Stimulated activated naive CD4-positive, alpha-beta T cell (primary cell): Measurements from ENCODE around the gene ZFP57.
"Not testable (repeated sequence)": the region's sequence is repeated elsewhere in the genome, so short reads cannot be mapped to it uniquely, and the experiment has no call there.

Experiments used
- DNase-seq, 6 experiments: peaks; one replicate each; lab custom pipeline; 2025; lab: John Stamatoyannopoulos, UW

Gene ZFP57

DNA sequence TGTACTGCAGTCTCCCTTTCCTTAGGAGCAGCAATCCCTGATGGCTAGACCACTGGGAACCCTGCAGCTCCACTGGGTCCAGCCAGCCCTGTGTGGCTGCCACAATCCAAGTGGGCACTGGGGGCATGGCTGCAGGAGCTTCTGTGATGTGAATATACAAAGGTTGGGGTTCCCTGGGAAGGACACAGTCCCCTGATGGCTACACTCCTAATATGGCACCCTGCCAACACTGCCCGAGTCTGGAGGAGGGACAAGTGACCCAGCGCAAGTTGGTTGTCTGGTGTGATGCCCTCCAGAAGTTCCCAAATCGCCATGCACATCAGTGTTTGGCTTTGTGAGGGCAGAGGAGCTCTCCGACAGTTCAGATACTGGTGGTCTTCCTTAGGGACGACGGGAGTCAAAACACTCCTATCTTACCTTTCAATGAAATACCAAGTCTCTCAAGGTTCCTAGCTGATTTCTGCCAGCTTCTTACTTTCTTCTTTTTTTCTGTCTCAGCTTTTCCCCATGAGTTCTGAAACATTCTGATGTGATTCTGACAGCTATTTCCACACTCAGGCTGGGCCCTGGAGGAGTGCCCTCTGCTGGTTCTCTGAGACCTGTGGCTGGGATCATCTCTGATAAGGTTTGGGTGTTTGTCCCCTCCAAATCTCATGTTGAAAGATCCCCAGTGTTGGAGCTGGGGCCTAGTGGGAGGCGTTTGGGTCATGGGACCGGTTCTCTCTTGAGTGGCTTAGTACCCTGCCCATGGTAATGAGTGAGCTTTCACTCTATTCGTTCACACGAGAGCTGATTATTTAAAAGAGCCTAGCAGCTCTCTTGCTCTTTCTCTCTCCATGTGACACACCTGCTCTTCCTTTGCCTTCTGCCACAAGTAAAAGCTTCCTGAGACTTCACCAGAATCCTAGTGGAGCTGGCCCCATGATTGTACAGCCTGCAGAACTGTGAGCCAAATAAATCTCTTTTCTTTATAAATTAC, 15.5 kb upstream of the ZFP57 start:
- no peak for DNase-seq

DNA sequence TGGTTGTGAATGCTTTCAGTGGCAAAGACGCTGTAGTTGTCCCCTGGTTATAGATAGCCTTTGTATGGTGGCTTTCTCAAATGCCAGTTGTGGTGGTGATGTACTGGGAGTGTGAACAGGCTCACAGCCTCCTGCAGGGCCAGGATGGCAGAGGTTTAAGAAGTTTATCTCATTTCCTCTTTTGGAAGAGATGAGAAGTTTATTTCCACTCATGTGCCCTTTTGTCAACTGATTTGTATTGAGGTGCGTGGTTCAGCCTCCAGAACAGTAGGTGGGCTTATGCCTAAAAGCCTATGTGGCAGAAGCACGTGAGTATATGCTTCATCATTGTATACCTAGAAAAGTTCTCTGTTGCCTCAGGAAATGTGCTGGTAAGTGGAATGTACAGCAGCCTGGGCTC, 13.7 kb upstream of the ZFP57 start:
- no peak for DNase-seq

DNA sequence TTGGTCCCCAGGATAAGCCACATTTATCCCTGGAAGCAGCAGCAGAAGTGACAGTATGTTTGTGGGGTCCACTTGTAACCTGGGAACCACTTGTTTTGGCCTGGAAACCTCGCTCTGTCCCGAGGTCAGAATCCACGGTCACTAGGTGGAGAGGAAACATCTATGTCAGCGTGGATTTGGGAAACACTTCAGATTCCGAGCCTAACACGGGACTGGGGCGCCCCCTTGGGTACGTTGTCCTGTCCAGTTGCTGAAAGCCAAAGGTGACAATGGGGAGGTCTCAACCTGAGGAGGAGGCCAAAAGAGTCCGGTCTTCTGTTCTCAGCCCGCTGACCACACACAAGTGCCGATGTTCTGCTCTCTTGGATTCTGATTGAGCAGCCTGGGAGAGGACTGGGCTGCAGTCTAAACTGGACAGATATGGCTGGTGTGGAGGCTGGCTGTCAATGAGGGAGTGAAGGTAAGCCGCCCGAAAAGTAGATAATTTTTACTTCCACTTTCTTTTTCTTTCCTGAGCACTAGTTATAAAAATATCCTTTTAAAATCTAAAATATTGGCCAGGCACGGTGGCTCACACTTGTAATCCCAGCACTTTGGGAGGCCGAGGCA, 4.9 kb upstream of the ZFP57 start:
- DNase-seq: no peak

DNA sequence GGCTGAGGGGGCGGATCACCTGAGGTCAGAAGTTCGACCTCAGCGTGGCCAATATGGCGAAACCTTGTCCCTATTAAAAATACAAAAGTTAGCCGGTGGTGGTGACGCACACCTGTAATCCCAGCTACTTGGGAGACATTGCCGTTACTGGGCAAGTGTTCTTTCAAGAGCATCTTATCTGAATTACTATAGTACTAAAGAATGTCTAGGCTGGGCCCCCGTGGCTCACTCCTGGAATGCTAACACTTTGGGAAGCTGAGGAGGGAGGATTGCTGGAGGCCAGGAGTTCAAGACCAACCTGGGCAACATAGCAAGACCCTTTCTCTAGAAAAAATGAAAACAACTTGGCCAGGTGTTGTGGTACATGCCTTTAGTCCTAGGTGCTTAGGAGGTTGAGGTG, 859 bp upstream of the ZFP57 start:
- no peak for DNase-seq

DNA sequence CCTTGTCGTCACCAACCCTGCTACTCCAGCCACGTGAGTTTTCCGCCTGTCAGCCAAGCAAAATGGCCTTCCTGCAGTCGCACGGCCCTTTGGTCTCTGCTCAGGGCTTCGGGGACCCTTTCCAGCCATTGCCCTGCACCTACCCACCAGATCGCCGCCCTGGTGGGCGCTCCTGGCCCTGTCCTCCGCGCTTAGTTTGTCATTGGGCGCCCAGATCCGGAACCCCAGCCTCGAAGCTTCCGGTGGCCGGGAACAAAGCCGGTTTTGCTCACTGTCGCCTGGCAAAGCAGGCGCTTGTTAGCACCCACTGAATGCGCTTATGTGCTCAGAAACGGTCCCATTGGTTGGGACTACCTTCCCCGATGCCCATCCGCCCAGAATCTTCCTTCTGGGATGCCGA, 536 bp downstream of the ZFP57 start:
- no peak for DNase-seq

DNA sequence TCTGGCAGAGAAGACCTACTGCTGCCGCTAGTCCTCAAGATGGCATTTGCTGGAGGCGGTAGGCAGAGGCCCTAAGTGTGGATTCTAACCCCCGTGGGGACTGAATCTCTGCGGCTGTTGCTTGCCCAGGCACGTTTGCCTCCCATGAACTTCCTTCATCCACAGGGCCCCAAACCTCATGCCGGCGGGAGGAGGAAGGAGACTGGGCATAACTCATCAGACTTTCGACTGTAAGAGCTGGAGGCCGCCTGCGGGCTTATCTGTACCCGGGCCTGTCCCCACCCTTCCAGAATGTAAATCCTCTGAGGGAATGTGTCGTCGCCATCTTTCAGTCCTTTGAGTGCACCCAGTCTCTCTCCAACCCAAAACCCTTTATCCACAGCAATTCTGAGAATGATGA, 990 bp downstream of the ZFP57 start:
- no peak for DNase-seq

DNA sequence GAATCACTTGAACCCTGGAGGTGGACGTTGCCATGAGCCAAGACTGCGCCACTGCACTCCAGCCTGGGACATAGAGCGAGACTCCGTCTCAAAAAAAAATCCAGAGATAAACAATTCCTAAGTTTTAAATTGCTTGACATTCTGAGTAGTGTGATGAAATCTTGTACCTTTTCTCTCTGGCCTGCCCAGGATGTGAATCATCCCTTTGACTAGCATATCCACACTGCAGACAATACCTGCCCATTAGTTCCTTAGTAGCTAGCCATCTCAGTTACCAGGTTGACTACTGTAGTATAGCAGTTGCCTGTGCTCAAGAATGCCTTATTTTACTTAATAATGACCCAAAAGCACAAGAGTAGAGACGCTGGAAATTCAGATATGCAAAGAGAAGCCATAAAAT, 2.8 kb downstream of the ZFP57 start:
- DNase-seq: no peak

DNA sequence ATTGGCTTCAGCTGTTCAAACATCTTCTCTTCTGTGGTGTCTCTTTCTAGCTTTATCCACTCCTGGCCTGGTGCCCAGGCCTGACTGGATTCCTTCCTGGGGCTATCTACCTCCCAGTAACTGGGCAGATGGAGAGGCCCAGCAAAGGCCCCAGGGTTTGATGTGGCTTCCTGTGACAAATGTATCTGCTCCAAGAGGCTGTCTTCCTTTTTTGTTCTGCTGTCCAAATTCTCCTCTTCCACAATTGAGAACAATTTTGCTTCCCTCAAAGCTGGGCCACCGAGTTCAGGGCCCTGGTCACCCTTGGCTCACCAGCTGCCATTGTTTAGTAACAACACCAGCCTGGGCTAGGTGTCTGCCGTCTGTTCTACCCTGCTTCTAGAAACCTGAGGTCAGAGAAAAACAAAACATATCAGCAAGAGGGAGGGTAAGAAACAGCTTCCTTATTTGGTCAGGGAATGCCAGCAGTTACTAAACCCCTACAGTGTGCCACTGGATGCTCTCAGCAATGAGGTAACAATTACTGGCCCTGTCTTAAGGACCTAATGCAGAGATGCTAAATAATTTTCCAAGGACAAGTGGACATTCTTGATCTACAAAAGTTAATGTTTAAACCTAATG, 3.9 kb downstream of the ZFP57 start:
- no peak for DNase-seq

DNA sequence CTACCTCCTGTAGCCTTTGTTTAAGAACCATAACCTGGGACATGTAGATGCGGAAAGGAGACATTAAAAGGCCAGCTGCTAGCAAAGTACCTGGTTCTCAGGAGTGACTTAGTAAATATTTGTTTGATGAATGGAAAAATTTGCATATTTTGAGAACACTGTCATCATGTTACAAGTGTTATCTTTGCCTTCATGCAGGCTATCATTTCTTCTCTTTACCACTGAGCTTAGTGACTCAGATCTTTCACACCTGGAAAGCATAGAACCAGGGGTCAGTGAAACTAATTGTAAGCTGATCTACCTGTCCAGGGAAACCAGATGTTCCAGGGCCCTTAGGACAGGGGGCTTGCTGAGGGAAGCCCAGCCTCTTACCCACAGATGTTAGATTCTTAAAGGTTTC, 5.4 kb downstream of the ZFP57 start:
- no peak for DNase-seq

DNA sequence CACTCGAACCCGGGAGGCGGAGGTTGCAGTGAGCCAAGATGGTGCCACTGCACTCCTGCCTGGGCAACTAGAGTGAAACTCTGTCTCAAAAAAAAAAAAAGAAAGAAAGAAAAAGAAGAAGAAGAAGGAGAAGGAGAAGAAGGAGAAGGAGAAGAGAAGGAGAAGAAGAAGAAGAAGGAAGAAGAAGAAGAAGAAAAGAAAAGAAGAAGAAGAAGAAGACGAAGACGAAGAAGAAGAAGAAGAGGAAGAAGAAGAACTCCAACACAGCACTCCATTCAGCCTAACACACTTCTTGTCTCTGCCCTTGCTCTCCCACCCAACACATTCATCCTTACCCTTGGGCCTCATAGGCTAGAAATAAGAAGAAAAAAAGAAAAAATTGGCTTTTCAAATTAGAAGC, 6.9 kb downstream of the ZFP57 start:
- no peak for DNase-seq

DNA sequence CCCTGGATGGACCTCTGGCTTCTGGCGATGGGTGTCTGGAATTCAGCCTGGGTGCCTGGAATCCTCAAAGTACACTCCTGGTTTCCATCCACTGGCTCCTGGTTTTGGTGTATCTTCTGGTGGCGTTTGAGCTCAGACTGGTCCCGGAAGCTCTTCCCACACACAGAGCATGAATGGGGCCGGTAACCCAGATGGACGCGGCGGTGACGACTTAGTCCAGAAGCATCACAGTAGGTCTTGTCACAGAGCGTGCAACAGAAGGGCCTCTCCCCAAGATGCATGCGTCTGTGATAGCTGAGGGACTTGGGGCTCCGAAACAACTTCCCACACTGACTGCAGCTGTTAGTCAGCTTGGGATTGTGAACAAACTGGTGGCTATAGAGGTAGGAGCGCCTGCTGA, 7.8 kb downstream of the ZFP57 start:
- DNase-seq: no peak

DNA sequence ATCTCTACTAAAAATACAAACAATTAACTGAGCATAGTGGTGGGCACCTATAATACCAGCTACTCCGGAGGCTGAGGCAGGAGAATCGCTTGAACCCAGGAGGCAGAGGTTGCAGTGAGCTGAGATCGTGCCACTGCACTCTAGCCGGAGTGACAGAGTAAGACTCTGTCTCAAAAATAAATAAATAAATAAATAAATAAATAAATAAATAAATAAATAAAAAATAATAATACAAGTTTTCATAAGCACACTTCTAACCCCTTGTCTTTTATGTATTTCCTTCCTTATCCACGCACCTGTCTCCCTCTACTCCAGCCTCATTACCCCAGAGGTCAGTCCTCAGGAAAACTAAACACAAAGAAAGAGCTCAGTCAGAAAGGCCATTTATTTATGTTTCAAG, 8.8 kb downstream of the ZFP57 start:
- DNase-seq: not testable (repeated sequence)

DNA sequence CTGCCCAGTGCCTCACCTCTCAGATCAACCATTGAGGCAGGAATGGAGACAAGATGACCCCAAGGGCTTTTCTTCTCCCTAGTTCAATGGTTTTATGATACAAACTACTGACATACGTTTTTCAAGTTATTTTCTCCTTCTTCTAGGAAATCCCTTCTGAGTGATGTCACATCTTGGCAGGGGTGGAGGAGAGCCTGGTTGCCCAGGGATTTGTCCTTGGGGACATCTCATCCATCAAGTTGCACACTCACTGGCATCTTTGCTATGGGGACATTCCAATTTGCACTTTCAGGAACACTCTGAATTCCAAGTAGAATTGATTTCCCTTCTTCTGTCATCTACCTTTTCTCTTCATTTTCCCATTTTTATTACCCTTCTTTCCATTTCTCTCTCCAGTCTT, 9.9 kb downstream of the ZFP57 start:
- no peak for DNase-seq

DNA sequence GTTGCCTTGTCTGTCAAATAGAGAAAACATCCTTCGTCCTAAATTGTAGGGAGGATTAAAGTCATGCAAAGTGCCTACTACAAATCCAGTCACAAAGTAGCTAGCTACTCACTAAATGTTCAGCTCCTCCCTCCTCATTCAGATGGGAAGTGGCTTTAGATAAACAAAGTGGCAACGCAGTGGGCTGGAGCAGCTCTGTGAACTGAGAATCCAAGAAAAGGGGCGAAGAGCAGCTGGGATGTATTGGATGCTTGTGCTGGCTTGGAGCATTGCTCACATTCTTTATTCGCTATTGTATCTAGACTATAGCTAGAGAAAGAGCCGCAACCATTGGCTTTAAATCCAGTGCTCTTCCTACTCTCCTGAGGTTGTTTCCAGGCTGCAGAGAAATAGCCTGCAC, 13.8 kb downstream of the ZFP57 start:
- DNase-seq: no peak

DNA sequence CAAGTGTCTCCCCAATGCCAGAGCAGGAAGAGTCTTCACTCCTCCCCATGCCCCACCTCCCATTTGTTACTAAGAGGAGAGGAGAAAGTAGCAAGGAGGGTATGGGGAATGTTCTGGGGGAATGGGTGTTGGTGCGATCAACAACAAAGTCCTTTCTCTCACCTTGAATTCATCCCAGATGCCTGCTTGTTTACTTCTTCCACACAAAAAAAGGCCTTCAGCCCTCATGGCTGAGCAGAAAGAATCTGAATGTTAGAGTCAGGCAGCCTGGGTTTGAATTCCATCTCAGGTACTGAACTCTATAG, 14.2 kb downstream of the ZFP57 start:
- DNase-seq: no peak

DNA sequence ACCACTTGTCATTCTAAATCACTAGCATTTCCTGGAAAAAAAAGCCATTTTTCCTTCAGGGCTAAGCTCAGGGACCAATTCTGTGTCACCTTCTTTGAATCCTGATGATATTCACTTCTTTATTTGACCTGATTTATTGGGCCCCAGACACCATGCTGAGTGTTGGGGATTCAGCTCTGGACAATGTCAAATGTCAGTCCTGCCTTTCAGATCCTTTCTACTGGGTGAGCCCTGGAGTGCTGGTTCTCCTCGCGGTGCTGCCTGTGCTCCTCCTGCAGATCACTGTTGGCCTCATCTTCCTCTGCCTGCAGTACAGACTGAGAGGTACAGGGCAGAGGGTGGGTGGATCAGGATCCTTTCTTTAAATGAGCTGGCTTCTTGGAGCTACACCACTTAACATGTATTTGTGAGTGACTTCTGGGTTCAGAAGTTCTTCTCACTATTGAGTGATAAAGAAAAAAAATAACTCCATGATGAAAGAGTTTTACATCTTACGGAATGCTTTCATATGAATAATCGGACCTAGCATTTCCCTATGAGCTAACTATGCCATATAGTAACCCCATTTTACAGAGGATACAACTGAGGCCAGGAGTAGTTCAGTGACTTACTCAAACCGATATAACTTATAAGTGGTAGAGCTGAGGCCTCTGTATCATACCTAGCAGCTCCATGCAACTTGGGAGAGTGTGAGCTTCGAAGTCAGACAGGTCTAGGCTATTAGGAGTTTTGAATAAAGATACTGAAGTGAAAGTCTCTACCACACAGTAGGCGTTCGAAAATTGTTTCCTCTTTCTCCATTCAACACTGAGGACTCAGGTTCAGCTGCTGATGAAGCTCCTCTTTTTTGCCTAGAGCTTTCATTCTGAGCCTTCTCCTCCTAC, 14.8 kb downstream of the ZFP57 start:
- no peak for DNase-seq

DNA sequence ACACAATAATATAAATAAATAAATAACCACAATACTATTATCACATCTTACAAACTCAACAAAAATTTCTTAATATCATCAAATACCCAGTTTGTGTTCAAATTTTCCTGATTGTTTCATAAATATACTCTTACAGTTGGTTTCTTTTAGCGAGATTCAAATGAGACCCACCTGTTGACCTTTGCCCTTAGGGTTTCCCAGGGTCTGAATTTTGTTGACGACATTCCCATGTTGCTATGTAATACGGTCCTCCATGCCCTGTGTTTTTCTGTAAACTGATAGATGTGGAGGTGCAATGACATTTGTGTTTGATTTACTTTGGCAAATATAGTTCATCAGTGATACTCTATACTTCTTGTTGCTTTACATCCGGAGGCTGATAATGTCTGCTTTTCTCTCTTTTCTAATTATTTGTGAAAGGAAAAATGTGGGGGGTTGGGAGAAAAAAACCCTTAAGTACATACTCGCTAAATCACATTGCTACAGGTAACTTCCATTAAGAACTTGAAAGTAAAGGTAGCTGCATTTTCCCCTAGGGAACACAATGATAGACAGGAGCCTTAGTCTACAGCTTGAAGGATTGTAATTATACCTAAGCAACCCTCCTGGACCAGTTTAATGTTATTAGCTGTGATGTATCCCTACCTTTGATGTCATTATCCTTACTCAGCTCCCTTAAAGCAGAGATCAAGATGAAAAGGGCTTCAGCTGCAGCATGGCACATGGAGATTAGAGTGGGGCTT, 17.5 kb downstream of the ZFP57 start:
- no peak for DNase-seq

DNA sequence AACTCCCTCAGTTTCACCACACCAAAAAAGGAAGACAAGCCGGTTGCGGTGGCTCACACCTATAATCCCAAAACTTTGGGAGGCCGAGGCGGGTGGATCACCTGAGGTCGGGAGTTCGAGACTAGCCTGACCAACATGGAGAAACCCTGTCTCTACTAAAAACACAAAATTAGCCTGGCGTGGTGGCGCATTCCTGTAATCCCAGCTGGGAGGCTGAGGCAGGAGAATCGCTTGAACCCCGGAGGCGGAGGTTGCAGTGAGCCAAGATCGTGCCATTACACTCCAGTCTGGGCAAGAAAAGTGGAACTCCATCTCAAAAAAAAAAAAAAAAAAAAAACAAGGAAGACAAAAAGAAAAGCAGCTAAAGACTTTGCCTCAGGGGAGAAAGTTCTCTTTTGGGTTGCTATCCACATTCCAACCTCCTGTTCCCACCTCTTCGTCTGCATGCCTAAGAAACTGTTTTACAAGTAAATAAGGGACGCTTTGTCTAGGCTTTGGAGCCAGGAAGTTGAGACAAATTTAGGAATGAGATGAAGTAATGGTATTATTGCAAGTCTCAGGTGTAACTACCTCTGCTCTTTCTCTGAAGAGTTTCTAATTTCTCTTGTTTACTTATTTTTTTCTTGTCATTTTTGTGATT, 19.3 kb downstream of the ZFP57 start:
- not testable (repeated sequence) for DNase-seq

DNA sequence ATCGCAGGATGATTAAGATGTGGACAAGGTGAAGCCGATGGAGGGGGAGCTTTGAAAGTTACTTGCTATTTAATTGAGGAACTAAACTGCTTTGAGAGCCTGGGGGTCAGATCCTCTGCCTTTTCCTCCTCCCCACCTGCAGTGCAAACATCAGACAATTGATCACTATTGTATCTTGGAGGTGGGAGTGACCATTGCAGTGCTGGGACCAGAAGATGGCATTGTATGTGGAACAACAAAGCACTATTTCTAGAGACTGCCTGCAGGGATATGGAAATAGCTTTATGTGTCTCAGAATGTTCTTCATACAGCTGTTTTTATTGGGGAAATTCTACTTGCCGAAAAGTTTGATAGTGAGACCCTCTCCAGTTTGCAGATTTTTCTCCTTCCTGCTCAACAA, 19.9 kb downstream of the ZFP57 start:
- no peak for DNase-seq

DNA sequence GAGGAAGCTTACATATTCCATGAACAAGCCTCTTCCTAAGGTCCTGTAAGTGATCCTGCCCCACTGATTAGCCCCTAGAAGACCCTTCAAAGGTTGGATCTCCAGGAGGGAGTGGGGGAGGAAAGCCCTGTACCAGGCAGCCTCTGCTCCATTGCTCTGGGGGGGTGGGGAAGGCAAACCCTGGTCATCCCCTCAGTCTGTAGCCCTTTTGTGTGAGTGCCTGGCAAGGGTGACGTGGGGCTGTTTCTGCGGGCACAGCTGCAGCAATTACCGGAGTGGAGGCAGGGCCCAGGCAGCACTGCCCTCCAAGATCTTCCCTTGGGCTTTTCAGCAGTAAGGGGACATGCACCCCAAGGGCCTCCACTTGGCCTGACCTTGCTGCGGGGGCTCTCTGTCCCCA, 24.2 kb downstream of the ZFP57 start, which contains the start of gene MOG:
Gene MOG (plus strand): TSS at position 295 of the 400 bp plus-strand sequence. CDS start 118 bp downstream, outside the sequence.
- no peak for DNase-seq

DNA sequence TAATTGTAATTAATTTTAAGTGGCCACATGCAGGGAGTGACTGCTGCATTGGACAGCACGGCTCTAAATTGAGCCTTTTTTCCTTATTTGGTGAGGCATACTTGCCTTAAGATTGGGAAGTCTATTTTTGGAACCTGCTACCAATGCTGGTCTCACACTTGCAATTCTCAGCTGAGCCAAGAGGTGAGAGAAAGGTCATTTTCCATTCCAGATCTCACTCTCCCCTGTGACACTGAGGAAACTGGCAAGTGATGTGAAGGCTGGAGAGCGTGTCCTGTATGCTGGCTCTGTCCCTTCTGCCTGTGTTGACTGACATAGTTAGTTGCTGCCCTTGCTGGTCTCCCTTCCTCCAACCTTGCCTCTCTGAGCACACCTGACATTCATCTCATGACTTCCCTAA, 24.8 kb downstream of the ZFP57 start:
- DNase-seq: no peak
